ENCODE measurements around the gene HNRNPF.

The HNRNPF gene

GRCh38 chr10:43389867-43390266 lies 19.1 kb downstream of the HNRNPF start:
- H2AFZ ChIP-seq (ENCODE audit: low read depth, low read length, severe bottlenecking): no peak overlapping the region
- TF ChIP-seq, protein P1, sequence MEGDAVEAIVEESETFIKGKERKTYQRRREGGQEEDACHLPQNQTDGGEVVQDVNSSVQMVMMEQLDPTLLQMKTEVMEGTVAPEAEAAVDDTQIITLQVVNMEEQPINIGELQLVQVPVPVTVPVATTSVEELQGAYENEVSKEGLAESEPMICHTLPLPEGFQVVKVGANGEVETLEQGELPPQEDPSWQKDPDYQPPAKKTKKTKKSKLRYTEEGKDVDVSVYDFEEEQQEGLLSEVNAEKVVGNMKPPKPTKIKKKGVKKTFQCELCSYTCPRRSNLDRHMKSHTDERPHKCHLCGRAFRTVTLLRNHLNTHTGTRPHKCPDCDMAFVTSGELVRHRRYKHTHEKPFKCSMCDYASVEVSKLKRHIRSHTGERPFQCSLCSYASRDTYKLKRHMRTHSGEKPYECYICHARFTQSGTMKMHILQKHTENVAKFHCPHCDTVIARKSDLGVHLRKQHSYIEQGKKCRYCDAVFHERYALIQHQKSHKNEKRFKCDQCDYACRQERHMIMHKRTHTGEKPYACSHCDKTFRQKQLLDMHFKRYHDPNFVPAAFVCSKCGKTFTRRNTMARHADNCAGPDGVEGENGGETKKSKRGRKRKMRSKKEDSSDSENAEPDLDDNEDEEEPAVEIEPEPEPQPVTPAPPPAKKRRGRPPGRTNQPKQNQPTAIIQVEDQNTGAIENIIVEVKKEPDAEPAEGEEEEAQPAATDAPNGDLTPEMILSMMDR (IDR thresholded peaks at IDR 0.05; ENCODE audit: insufficient read depth, low read length, poor library complexity, severe bottlenecking): no peak
- TF ChIP-seq EZH2phosphoT487 (conservative IDR thresholded peaks at IDR 0.05; ENCODE audit: low read length): no peak
- H3K9ac ChIP-seq (ENCODE audit: low read length): no peak overlapping the region
- peaks cover 63% of the 10 kb centered on the region for H3K36me3 ChIP-seq (ENCODE audit: low read length)
- H3K9me2 ChIP-seq (replicated peaks; ENCODE audit: insufficient read depth, low read length): no peaks in the 10 kb centered on the region
- H4K20me1 ChIP-seq (ENCODE audit: low read depth, low read length): peaks cover 56% of the 10 kb centered on the region
- H3K79me2 ChIP-seq (ENCODE audit: insufficient read depth, low read length): peaks cover 63% of the 10 kb centered on the region
- H3K27me3 ChIP-seq (ENCODE audit: low read length): no peaks in the 10 kb centered on the region
- peaks cover 76% of the 10 kb centered on the region for H3F3A ChIP-seq (ENCODE audit: insufficient read depth)
- H3K4me2 ChIP-seq (ENCODE audit: low read depth, low read length, poor library complexity, severe bottlenecking): no peak overlapping the region
- no peak overlapping the region for H3K4me3 ChIP-seq (ENCODE audit: insufficient read depth, low read length, poor library complexity, severe bottlenecking)
- H3K9me3 ChIP-seq (ENCODE audit: insufficient read depth, low read length): no peaks in the 10 kb centered on the region
- H3K27ac ChIP-seq (ENCODE audit: low read depth, low read length): no peak overlapping the region

DNA sequence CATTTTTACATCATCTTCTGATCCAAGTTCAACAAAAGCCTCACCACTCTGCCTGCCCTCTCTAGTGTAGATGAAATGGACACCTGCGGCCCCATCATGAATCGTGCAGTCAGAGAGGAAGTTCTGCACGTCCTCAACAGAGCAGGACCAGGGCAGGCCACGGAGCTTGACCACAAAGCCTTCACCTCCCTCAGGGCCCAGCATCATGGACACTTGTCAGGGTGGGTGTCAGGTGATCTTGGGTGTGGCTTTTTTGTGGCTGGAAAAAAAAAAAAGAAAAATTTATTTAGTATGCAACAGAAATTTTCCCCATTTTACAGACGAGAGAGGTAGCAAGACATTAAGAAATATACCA lies 21.3 kb downstream of the HNRNPF start:
- TF ChIP-seq, protein P1 (IDR thresholded peaks at IDR 0.05; ENCODE audit: insufficient read depth, low read length, poor library complexity, severe bottlenecking): no peak
- TF ChIP-seq EZH2phosphoT487 (conservative IDR thresholded peaks at IDR 0.05; ENCODE audit: low read length): no peak
- Histone ChIP-seq H3K9me2 (replicated peaks; ENCODE audit: insufficient read depth, low read length) (no peaks in the 10 kb centered on the region), H3K27ac (ENCODE audit: low read depth, low read length) (no peak overlapping the region), H3K4me2 (ENCODE audit: low read depth, low read length, poor library complexity, severe bottlenecking) (no peak overlapping the region), H3K27me3 (ENCODE audit: low read length) (no peaks in the 10 kb centered on the region), H4K20me1 (ENCODE audit: low read depth, low read length) (peaks cover 39% of the 10 kb centered on the region), H3K36me3 (ENCODE audit: low read length) (peaks cover 46% of the 10 kb centered on the region), H2AFZ (ENCODE audit: low read depth, low read length, severe bottlenecking) (no peak overlapping the region), H3F3A (ENCODE audit: insufficient read depth) (peaks cover 83% of the 10 kb centered on the region), H3K9ac (ENCODE audit: low read length) (no peak overlapping the region), H3K4me3 (ENCODE audit: insufficient read depth, low read length, poor library complexity, severe bottlenecking) (no peak overlapping the region), H3K9me3 (ENCODE audit: insufficient read depth, low read length) (no peaks in the 10 kb centered on the region), H3K79me2 (ENCODE audit: insufficient read depth, low read length) (peaks cover 40% of the 10 kb centered on the region)

GRCh38 chr10:43386981-43387677 lies 21.9 kb downstream of the HNRNPF start:
- Histone ChIP-seq H3K9me2 (replicated peaks; ENCODE audit: insufficient read depth, low read length) (no peaks in the 10 kb centered on the region), H3K4me3 (ENCODE audit: insufficient read depth, low read length, poor library complexity, severe bottlenecking) (no peak overlapping the region), H3K9me3 (ENCODE audit: insufficient read depth, low read length) (no peaks in the 10 kb centered on the region), H4K20me1 (ENCODE audit: low read depth, low read length) (peaks cover 35% of the 10 kb centered on the region), H3K4me2 (ENCODE audit: low read depth, low read length, poor library complexity, severe bottlenecking) (no peak overlapping the region), H2AFZ (ENCODE audit: low read depth, low read length, severe bottlenecking) (no peak overlapping the region), H3K9ac (ENCODE audit: low read length) (no peak overlapping the region), H3K36me3 (ENCODE audit: low read length) (peaks cover 43% of the 10 kb centered on the region), H3K79me2 (ENCODE audit: insufficient read depth, low read length) (peaks cover 35% of the 10 kb centered on the region), H3K27me3 (ENCODE audit: low read length) (no peaks in the 10 kb centered on the region), H3K27ac (ENCODE audit: low read depth, low read length) (no peak overlapping the region), H3F3A (ENCODE audit: insufficient read depth) (peaks cover 83% of the 10 kb centered on the region)
- TF ChIP-seq EZH2phosphoT487 (conservative IDR thresholded peaks at IDR 0.05; ENCODE audit: low read length): no peak
- TF ChIP-seq, protein P1 (IDR thresholded peaks at IDR 0.05; ENCODE audit: insufficient read depth, low read length, poor library complexity, severe bottlenecking): no peak
